ENCODE results near the gene LTBR.

LTBR gene

GRCh38 chr12:6396031-6396430 lies 12.1 kb downstream of the LTBR start:
- DNase-seq (ENCODE audit: low read depth) = no peak

GRCh38 chr12:6399884-6400644 lies 16.1 kb downstream of the LTBR start:
- TF ChIP-seq, protein P1, sequence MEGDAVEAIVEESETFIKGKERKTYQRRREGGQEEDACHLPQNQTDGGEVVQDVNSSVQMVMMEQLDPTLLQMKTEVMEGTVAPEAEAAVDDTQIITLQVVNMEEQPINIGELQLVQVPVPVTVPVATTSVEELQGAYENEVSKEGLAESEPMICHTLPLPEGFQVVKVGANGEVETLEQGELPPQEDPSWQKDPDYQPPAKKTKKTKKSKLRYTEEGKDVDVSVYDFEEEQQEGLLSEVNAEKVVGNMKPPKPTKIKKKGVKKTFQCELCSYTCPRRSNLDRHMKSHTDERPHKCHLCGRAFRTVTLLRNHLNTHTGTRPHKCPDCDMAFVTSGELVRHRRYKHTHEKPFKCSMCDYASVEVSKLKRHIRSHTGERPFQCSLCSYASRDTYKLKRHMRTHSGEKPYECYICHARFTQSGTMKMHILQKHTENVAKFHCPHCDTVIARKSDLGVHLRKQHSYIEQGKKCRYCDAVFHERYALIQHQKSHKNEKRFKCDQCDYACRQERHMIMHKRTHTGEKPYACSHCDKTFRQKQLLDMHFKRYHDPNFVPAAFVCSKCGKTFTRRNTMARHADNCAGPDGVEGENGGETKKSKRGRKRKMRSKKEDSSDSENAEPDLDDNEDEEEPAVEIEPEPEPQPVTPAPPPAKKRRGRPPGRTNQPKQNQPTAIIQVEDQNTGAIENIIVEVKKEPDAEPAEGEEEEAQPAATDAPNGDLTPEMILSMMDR (IDR thresholded peaks at IDR 0.05; ENCODE audit: low read depth, low read length, missing control alignments) = no peak
- DNase-seq (ENCODE audit: low read depth) = no peak
- no peak overlapping the region for H3K4me3 ChIP-seq (ENCODE audit: low read depth, low read length)

More at GRCh38 chr12:6396031-6396430, 12.1 kb downstream of the LTBR start:
- no peak overlapping the region for H3K4me3 ChIP-seq (ENCODE audit: low read depth, low read length)
- TF ChIP-seq, protein P1 (IDR thresholded peaks at IDR 0.05; ENCODE audit: low read depth, low read length, missing control alignments) = no peak

- no peak for DNase-seq (ENCODE audit: low read depth)
- TF ChIP-seq, protein P1 (IDR thresholded peaks at IDR 0.05; ENCODE audit: low read depth, low read length, missing control alignments) = no peak
- H3K4me3 ChIP-seq (ENCODE audit: low read depth, low read length) = no peak overlapping the region
Measured at GRCh38 chr12:6404390-6404789, 20.4 kb downstream of the LTBR start.

DNA sequence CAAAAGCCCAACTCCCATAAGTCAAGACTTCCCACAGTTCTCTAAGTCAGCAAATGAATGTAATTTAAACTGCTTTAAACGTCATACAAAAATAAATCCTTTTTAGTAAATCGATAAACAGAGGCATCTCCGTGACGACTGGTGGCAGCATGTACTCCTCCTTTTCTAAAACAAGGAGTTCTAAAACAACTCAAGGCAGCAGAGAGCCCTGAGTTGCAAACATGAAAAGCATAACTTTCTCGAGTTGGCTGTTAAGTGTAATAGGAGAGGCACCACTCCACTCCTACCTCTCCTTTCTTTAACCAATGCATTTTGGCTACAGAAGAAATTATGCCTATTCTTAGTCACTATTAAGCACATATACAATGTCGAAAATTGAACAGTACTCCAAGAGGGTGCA lies 22.0 kb downstream of the LTBR start:
- H3K4me3 ChIP-seq (ENCODE audit: low read depth, low read length) = no peak overlapping the region
- DNase-seq (ENCODE audit: low read depth) = no peak
- TF ChIP-seq, protein P1 (IDR thresholded peaks at IDR 0.05; ENCODE audit: low read depth, low read length, missing control alignments) = no peak

DNA sequence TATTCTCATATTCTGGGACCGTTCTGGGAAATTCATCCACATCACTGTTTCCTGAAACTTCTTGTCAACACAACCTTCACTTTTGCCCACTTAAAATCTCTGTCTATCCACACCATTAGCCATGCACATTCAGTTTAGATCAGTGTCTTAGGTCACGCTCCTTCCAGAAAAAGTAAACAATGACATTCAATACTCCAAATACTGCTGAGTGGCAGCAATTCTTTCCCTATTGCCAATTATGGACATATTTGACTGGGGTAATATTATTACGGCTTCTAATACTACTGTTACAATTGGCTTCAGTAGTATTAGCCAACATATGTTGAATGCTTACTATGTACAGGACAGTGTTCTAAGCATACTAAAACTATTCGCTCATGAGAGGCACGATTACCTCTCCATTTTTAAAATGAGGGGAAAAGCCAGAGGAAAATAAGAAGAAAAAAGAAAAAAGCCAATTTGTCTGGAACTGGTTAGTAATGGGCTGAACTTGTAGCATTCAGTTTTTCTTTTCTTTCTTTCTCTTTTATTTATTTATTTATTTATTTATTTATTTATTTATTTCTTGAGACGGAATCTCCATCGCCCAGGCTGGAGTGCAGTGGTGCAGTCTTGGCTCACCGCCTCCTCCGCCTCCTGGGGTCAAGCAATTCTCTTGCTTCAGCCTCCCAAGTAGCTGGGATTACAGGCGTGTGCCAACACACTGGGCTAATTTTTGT lies 23.4 kb downstream of the LTBR start:
- no peak for DNase-seq (ENCODE audit: low read depth)
- TF ChIP-seq, protein P1 (IDR thresholded peaks at IDR 0.05; ENCODE audit: low read depth, low read length, missing control alignments) = no peak
- H3K4me3 ChIP-seq (ENCODE audit: low read depth, low read length) = no peak overlapping the region

DNA sequence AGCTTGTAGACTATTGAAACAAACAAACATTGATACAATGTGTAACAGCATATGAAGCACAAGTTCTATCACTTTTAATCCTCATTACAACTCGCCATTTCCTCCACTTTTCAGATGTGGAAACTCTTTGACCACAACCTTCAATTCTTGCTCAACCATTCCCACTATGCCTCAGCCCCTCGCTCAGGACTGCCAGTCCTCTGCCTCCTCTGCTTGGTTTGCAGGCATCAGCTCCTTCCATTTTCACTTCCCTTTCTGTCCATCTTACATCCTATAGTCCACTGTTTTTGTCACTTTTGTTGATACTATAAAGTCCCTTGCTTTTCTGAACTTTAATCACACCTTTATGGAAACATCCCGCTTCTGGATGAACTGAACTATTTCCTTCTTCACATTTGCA lies 32.6 kb downstream of the LTBR start:
- no peak overlapping the region for H3K4me3 ChIP-seq (ENCODE audit: low read depth, low read length)
- no peak for DNase-seq (ENCODE audit: low read depth)
- TF ChIP-seq, protein P1 (IDR thresholded peaks at IDR 0.05; ENCODE audit: low read depth, low read length, missing control alignments) = no peak

Data from GM12864 (cell line).